Activated CD4-positive, CD25-positive, alpha-beta regulatory T cell treated with anti-CD3 and anti-CD28 coated beads, Interleukin-2, amount 50 U/mL, for 24 hours (primary cell): ENCODE results near the gene HSD11B1.
A peak's percentile ranks its signal among the peaks of the same experiment; 100 is the strongest.
"Not testable (repeated sequence)": the region's sequence is repeated elsewhere in the genome, so short reads cannot be mapped to it uniquely, and the experiment has no call there.

Source experiments
- ATAC-seq, 2 donors: fragments of 150-1000 bp; cut with Tn5 transposase; one replicate each; pipeline ENCODE4 v1.10.0; 2021; ENCODE audit warnings: mild to moderate bottlenecking in 1 of 2, moderate library complexity in 1 of 2

The HSD11B1 gene

DNA sequence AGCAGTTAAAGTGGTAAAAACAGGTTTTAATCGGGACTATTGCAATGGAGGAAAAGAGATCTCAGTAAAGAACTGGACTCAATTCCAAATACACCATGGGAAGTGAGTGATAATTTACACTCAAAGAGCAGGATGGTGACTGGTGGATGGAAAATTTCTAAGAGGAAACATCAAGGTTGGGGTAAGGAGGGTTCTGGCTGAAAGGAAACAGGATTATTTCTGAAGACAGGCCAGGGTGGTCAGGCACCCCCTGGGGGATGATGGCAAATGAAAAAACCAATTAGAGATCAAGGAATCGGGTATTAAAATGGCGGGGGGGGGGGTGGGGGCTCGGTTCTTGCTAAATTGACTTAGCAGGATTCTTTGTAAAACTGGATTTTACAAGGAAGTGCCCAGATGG lies 12.3 kb upstream of the HSD11B1 start:
- ATAC-seq, result no peak

DNA sequence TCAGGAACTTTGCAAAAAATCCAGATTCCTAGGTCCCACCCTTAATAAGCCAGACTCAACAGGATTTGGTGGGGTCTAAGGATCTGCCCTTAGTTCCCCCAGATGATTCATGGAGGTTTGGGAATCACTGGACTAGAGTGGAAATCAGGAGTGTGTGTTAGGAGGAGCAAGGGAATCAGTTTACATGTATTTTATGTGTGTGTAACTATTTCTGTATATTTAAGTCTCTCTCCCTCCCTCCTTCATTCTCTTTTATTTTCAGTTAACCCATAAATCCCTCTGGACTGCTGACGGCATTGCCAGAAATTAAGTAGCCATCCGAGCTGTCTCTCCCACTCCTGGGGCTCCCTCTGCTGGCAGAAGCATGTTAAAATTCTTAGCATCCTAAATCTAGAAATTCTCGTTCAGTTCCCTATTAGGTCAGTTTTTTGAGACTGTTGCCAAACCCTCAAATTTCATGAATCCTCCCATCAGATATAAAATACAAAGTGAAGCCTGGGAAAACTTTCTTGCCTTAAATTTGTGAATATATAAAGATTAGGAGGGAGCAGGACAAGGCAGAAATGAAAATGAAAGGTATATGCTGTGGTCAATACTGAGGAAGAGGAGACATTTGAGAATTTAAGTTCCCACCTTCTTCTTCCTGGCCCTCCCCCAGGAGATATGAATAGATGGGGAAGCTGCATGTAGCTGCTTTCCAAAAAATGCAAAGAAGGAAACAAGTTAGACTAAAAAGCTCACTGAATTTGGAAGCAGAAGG lies 11.7 kb upstream of the HSD11B1 start:
- ATAC-seq, result peak in 1 of 2 donors; percentile 43

DNA sequence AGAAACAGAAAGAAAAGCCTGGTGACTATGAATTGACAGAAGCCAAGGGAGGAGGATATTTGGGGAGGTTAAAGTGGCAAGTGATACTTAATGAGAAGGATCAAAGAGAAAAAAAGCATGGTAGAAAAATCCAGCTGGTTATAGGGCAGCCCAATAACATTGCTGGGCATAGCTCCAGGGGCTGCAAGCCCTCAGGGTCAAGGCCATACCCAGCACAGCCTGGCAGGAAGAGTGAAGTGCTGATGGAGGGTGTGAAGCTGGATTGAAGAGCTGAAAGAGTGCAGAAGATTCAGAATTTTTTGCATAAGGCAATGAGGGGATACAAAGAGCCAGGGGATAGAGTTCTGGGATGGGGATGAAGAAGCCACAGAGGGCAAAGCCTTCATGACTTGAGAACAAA lies 8.0 kb upstream of the HSD11B1 start:
- no peak for ATAC-seq

DNA sequence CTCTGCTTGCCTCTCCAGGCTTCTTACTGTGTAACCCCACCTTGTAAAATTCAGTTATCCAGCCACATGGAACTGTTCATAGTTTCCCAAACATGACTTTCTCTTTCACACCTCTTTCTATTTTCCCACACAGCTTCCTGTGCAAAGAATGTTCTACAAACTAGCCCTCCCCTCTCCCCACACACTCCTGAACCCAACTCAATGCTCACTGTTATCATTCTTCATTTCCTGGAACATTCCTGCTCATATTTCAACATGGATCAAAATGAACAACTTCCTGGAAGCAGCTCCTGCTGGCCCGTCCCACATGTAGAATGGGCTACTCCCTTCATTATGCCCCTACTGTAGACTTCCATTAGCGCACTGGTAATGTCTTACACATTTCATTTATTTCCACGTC lies 7.5 kb upstream of the HSD11B1 start:
- ATAC-seq, result no peak

DNA sequence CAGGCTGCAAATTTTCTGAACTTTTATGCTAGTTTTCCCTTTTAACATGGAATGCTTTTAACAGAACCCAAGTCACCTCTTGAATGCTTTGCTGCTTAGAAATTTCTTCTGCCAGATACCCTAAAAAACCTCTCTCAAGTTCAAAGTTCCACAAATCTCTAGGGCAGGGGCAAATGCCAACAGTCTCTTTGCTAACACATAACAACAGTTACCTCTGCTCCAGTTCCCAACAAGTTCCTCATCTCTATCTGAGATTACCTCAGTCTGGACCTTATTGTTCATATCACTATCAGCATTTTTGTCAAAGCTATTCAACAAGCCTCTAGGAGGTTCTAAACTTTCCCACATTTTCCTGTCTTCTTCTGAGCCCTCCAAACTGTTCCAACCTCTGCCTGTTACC lies 4.0 kb upstream of the HSD11B1 start:
- ATAC-seq, result not testable (repeated sequence)

DNA sequence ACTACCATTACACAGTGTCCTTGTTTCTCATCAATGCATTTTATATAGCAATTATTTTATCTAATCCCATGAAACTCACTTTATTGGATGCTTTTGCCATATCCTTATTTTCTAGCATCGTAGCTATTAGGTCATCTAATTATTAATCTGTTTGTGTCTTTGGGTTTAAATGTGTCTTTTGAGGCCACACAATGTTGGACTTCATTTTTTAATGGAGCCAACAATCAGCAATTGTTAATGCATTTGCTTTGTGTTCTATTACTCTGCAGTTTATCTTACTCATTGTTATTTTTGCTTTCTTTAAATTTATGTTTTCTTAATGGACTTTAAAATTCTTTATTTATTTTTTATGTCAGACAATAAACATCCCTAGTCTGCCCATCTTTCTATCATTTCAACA lies 1.8 kb upstream of the HSD11B1 start:
- no peak for ATAC-seq

DNA sequence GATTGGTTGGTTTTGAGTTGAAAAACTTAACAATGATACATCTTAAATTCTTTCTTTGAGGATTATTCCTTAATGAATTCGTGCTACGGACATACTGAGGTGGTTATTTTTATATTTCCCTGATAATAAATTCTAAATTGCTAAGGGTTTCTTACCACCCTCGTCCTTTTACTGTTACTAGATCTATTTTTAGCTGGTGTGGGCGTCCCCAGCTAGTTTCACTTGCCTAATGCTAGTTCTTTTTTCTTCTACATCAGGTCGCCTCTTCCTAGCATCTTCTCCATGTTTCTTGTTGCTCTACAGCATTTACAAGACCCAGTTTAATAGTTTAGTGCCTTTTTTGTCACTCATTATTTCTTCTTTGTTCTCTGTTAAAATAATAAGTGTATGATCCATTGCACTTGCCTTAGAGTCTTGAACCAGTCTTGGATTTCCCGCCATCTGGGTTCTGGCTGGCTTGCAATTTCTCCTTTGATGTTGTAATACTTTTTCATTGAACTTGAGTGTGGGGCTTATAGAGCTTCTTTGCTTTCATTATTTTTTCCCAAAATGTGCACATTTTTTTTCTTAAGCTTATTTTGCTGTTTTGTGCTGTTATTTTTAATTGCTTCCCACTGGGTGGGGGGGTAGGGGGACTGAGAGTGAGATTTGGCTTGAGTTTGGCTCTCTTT lies 677 bp upstream of the HSD11B1 start:
- no peak for ATAC-seq

DNA sequence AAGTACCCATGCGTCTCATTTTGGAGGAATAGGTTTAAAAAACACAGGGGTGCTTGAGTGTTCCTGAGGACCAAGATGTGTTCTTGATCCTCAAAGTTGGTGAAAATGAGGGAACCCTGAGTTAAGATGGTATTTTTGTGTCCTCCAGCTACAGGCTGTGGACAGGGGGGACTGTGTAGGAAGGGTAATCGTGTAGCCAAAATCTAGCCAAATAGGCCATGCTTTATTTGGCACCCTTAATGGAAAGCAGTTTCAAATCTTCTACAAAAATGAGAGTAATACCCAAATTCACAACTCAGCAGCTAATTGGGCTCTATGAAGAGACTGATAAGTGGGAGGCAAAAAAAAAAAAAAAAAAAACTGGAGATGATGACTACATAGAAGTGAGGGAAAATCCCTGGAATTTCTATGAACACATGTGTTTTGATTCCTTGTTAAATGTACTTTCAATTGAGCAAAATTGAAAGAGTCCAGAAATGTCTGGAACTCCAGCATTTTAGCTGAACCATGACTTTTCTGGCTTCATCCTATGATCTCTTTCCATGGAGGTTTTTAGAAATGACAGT lies 470 bp downstream of the HSD11B1 start:
- no peak for ATAC-seq

DNA sequence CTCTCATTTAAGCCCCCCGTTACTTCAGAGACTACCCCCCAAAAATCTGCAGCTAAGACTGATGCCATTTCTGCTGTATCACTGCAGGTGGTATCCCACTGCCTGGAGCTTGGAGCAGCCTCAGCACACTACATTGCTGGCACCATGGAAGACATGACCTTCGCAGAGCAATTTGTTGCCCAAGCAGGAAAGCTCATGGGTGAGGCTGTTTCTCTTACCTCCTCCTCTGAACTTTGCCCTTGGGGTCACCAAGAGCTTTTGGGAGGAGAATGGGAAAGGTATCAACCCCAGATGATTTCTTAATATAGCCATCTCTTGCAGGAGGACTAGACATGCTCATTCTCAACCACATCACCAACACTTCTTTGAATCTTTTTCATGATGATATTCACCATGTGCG lies 2.0 kb downstream of the HSD11B1 start:
- no peak for ATAC-seq

DNA sequence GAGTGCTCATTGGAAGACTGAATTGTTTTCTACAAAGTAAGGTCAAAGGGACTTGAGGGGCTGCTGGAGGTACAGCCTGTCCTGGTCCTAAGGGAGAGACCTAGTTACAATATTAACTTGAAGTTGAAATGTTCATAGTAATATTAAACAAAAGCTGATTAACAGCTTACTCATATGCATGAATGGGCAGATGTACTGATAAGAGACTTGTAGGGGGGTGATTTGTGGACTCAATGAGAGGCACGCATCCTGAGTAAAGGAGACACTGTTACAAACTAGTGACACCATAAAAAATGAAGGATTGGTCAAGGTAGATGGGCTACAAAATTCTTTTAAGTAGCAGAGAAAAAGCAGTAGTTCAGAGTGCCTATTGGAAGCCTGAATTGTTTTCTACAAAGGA lies 2.7 kb downstream of the HSD11B1 start:
- ATAC-seq, result peak; percentile 35 to 64

DNA sequence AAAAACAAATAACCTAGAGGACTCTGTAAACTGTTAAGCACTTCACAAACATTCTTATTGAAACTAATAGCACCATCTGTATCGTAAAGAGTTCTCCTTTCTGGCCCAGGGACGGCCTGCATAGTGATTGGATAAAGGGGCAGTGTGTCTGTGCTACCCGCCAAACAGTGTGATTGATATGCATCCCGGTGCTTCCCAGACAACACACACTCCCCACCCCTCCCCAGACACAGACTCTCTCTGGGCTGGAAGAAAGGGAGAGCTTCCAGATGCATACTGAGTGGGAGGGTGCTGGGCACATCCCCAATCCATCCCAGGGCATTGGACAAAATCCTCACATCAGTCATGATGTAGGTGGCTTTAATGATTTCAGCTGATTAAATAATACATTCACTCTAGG lies 3.7 kb downstream of the HSD11B1 start:
- no peak for ATAC-seq

DNA sequence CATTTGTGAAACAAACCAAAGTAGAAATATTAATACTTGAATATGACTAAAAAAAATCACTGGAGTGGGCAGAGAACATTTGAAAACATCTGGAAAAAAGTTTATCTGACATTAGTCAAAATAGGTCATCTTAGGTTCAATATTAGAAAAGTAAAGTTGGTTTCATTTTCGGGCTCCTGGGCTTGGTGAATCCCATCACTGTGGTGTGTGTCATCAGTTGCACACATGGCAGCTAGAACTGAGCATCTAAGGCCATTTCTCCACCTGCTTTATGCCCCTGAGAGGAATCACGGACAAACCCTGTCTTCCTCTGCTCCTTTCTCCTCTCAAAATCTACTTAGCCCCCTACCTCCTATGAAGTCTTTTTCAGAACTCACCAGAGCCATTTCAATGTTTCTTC lies 5.4 kb downstream of the HSD11B1 start:
- peak; percentile 63 to 66 for ATAC-seq

DNA sequence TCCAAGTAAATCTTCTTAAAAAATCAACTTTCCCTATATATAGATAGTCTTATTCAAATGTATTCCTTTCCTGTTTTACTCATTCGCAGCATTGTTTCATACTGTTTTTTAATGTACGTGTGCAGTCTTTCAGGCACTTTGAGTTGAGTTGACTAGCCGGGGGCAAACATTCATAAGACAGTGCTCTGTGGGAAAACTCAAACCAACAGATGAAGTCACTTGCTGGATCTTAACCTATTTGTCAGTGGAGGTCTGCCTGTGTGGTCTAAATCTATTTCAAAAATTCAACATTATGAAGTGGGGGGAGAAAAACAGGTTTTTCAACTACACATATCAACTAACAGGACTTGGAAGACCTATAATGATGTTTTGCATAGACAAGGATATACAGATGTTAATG lies 6.2 kb downstream of the HSD11B1 start:
- ATAC-seq, result no peak

DNA sequence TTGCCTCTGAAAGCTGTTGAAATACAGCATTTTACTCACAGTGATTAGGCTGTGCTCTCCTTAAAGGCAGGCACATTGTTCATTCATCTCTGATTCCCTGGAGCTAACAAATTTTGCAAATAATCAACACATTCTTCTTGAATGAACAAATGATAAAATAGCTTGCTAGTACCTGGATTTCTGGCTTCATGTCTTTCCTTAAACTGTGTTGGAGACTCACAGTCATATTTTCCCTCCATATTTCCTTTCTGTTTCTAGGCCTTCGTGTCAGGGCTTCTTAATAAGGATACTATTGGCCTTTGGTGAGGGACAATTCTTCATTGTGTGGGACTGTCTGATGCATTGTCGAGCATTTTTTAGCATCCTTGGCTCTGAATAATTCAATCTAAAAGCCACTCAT lies 9.7 kb downstream of the HSD11B1 start:
- ATAC-seq, result no peak

DNA sequence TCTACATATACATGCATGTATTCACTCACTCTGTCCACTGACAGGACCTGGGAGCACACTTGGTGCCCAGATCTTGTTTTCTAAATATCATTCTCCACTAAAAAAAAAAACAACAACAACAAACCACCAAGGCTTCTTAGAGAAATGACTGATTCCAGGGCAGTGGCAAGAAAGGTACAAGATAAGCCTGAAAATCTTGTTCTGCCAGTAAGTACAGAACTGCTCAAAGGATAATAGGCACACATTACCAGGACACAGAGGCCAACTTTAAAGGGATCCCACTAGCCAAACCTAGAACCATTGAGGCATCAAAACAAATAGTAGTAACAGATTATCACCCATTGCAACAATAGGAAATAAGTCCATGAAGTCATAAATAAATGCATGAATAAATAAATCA lies 10.7 kb downstream of the HSD11B1 start:
- no peak for ATAC-seq

DNA sequence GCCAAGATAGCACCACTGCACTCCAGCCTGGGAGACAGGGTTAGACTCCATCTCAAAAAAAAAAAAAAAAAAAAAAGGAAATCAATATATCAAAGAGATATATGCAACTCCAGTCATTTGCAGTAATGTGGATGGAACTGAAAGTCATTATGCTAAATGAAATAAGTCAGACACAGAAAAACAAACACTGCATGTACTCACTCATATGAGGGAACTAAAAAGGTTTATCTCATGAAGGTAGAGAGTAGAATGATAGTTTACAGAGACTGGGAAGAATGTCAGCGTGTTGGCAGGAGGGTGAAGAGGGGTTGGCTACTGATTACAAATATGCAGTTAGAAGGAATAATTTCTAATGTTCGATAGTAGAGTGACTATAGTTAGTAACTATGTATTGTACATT lies 13.2 kb downstream of the HSD11B1 start:
- ATAC-seq, result no peak

DNA sequence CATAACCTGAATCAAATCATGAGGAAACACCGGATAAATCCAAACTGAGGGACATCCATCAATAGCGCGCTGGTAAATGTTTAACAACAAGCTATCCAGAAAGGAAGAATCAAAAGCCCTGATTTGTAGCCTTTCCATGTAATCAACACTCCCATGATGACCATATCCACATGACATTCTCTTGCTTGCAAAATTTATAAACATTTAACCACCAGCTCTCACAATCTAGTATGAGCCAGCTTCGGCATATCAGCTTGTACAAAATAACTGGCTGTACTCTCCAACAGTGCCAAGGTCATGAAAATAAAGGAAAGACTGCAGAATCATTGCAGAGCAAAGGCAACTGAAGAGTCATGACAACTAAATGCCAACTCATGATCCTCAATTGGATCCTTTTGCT lies 15.7 kb downstream of the HSD11B1 start:
- no peak for ATAC-seq

DNA sequence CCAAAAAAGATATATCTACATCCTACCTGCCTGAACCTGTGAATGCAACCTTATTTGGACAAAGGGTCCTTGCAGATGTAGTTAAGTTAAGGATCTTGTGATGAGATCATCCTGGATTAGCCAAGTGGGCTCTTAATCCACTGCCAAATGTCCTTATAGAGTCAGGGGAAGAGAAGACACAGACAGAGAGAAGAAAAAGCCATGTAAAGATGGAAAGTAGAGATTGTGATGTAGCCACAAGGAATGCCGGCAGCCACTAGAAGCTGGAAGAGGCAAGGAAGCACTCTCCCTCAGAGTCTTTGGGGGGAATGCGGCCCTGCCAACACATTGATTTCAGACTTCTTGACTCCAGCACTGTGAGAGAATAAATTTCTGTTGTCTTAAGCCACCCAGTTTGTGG lies 16.2 kb downstream of the HSD11B1 start:
- no peak for ATAC-seq

DNA sequence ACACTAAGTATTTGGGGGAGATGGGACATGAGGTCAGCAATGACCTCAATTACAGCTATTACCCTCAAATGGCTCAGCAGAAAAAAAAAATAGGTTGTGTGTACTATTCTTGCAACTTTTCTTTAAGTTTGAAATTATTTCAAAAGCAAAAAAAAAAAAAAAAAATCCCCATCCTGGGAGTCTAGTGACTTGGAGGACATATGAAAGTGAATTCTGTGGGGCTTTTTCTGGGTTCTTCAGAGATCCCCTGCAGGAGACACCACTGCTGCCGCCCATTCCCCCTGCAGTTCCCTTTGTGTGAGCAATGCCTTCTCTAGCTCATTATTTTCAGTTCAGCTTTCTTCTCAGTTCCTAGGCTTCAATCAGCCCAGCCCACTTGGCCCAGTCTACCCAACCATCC lies 16.7 kb downstream of the HSD11B1 start:
- no peak for ATAC-seq

DNA sequence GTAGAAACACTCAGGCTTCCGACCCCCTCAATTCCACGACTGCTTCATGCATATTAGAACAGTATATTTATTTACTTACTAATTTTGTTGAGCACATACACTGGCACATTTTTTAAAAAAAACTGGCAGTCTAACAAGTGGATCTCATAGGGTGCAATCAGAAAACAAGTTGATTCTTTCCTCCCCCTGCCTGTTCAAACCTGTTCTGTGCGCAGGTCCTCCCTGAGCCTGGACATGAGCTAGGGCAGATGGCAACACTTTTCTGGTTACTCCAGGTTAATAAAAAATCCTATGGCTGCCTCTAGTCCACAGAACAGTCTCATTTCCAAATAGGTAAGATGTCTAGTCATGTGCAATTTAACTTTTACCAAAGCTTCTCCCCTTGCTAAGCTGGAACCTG lies 18.6 kb downstream of the HSD11B1 start:
- ATAC-seq, result no peak

DNA sequence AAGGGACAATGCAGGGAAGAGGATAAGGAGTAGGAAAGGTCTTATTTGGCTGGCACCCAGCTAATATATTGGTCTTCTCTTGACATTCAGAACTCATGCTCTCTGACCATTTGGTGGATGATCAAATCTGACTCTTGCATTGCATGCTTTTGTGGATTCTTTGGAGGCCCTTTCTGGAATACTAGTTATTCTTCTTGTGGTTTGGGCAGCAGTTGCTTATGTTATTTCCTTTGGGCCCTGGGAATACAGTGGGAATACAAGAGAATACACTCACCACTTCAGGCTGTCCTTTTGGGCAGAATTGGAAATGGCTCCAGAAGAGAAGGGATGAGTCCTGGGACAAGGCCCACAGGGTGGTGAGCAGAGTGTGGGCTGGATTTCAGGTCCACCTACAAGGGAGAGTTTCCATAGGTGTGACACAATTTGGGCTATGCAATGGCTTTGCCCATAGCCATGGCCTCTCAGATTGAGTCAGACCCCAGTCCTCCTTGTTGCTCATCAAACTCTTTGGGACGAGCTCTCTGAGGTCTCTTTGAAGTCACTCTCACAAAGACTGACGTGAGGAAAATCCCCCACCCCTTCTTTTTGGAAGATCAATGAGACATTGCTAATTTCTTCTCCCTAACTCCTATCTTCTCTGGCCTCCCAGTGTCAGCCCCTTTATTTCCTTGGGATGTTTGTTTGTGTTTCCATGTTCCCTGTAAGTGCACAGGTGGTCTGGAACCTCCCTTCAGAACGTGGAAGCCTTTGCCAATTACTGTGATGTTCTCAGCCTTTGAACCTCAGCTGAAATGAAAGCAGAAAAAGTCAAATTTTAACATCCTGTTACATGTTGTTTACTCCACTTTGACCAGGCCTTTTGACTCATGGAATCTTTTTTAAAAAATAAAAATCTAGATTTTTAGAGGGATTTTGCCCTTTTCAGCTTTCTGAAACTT lies 19.4 kb downstream of the HSD11B1 start:
- peak; percentile 77 to 79 for ATAC-seq

DNA sequence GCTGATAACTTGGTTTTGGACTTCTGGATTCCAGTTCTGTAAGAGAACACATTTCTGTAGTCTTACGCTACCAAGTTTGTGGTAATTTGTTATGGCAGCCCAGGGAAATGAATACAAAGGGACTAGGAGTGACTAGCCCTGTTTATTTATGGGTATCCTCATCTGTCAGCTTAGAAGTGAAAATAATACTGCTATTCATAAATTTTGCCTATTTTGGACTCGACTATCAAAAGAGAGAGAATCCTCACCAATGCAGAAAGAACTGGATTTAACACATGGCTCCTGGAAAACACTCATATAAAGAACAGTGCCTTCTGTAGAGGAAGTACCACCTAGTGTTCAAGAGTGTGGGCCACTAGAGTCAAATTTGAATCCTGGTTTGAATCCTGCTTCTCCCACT lies 22.6 kb downstream of the HSD11B1 start:
- ATAC-seq, result no peak

DNA sequence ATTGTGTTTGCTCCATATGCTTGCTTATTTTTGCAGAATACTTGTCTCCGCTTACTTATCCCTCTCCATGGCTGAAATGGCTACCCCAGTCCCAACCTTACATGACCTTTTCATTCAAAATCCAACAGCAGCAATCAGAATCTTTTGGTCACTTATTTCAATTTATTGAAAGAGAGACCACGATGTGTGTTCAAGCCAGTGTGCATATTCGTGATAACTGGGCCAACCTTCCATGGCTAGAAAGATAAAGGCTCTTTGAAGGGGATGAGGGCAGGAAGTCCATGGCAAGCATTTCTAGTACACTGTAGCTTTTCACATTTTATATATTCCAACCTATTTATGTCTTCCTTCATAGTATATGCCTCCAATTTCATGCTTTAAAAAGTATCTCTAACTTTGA lies 23.1 kb downstream of the HSD11B1 start:
- ATAC-seq, result no peak
